B cell (primary cell): Measurements from ENCODE around the gene ITCH. TPM values are rescaled to one million over a fixed set of nuclear protein-coding genes. Genes with fewer than 3 reads are reported as not detected.

Experiments
- ATAC-seq: fragments of 200-7000 bp; cut with Tn5 transposase; one replicate; pipeline ENCODE4 v1.10.0; 2021; ENCODE audit warnings: low read depth, mild to moderate bottlenecking, moderate number of reproducible peaks, moderate library complexity
- CTCF ChIA-PET: fragments of 350-600 bp; sonication (Branson Sonifier 250); formaldehyde crosslinking; loops from one replicate; lab custom pipeline; 2021; ENCODE audit warnings: antibody characterized with exemption, inconsistent platforms; lab: Charles Lee
- POLR2A ChIA-PET: fragments of 350-600 bp; sonication (Branson Sonifier 250); formaldehyde crosslinking; loops from one replicate; lab custom pipeline; 2021; ENCODE audit warnings: antibody characterized with exemption; lab: Charles Lee
- DNase-seq: peaks from one replicate; pipeline ENCODE4 v3.0.0; 2013
- H2AFZ ChIP-seq: 2 replicates; pipeline ENCODE4 v1.6.1; 2012; ENCODE audit warnings: mild to moderate bottlenecking, low read depth, low read length; ENCODE audit not compliant: insufficient read depth, poor library complexity, severe bottlenecking
- H3K27ac ChIP-seq, 2 donors: 1 replicate in 1 of 2; 2 replicates in 1 of 2; pipeline ENCODE4 v1.5.1; 2012 to 2013; ENCODE audit warnings: low read length in 2 of 2, mild to moderate bottlenecking in 2 of 2, moderate library complexity in 1 of 2
- H3K27me3 ChIP-seq, 4 experiments: fragments of 200-600 bp in 1 of 4; sonication (generic) in 1 of 4; replicated peaks in 1 of 4; 1 replicate in 2 of 4; 2 replicates in 2 of 4; pipeline versions ENCODE4 v1.6.1 to v1.7.0; 2013 to 2016; ENCODE audit warnings: low read length in 3 of 4, mild to moderate bottlenecking in 2 of 4, mixed read lengths in 1 of 4, moderate library complexity in 1 of 4; ENCODE audit not compliant: insufficient read depth in 4 of 4, control insufficient read depth in 3 of 4; ENCODE audit errors: control extremely low read depth in 1 of 4
- H3K36me3 ChIP-seq, 2 experiments: replicated peaks in 1 of 2; 1 replicate in 1 of 2; 2 replicates in 1 of 2; pipeline versions ENCODE4 v1.6.1 to v1.7.1; 2013; ENCODE audit warnings: low read length in 1 of 2; ENCODE audit not compliant: insufficient read depth in 2 of 2, control insufficient read depth in 1 of 2; ENCODE audit errors: control extremely low read depth in 1 of 2, extremely low read depth in 1 of 2
- H3K4me1 ChIP-seq, 2 donors: fragments of 200-600 bp in 1 of 2; sonication (generic) in 1 of 2; 1 replicate in 1 of 2; 2 replicates in 1 of 2; pipeline versions ENCODE4 v1.5.1 to v1.6.1; 2013 to 2017; ENCODE audit warnings: low read length in 2 of 2; ENCODE audit not compliant: control insufficient read depth in 2 of 2, insufficient read depth in 2 of 2
- H3K4me2 ChIP-seq: replicated peaks from 2 replicates; pipeline ENCODE3; 2012; ENCODE audit warnings: mild to moderate bottlenecking, low read depth, low read length; ENCODE audit not compliant: poor library complexity, severe bottlenecking
- H3K4me3 ChIP-seq, 5 experiments: fragments of 200-600 bp in 1 of 5; sonication (generic) in 1 of 5; 1 replicate in 3 of 5; 2 replicates in 2 of 5; pipeline versions ENCODE4 v1.5.1 to v1.7.0; 2011 to 2016; ENCODE audit warnings: low read length in 4 of 5, mild to moderate bottlenecking in 4 of 5, low read depth in 2 of 5, control low read depth in 1 of 5, moderate library complexity in 1 of 5; ENCODE audit not compliant: insufficient read depth in 1 of 5; ENCODE audit errors: control extremely low read depth in 1 of 5, extremely low read depth in 1 of 5
- H3K79me2 ChIP-seq: fragments of 200-600 bp; sonication (generic); one replicate; pipeline ENCODE4 v1.6.0; 2016; ENCODE audit warnings: low read length; ENCODE audit not compliant: control insufficient read depth, insufficient read depth
- H3K9ac ChIP-seq: fragments of 200-600 bp; sonication (generic); 2 replicates; pipeline ENCODE4 v1.6.1; 2017; ENCODE audit warnings: mild to moderate bottlenecking, low read length, moderate library complexity
- H3K9me3 ChIP-seq, 3 donors: one replicate each; pipeline versions ENCODE4 v1.6.1 to v1.7.1; 2013; ENCODE audit warnings: low read length in 2 of 3; ENCODE audit not compliant: control insufficient read depth in 2 of 3, insufficient read depth in 1 of 3; ENCODE audit errors: control extremely low read depth in 1 of 3
- H4K20me1 ChIP-seq: 2 replicates; pipeline ENCODE4 v1.6.0; 2012; ENCODE audit warnings: mild to moderate bottlenecking, low read length; ENCODE audit not compliant: insufficient read depth, control insufficient read depth, poor library complexity, severe bottlenecking
- H3K27ac Mint-ChIP-seq: one replicate; pipeline ENCODE4 v1.8.0; 2021; ENCODE audit warnings: mixed read lengths
- H3K27me3 Mint-ChIP-seq: one replicate; pipeline ENCODE4 v1.8.0; 2021; ENCODE audit warnings: mixed read lengths
- H3K4me1 Mint-ChIP-seq: one replicate; pipeline ENCODE4 v1.8.0; 2021; ENCODE audit warnings: mixed read lengths
- H3K4me3 Mint-ChIP-seq: one replicate; pipeline ENCODE4 v1.8.0; 2021; ENCODE audit warnings: mixed read lengths
- H3K9me3 Mint-ChIP-seq: one replicate; pipeline ENCODE4 v1.8.0; 2022; ENCODE audit warnings: mixed read lengths; ENCODE audit not compliant: insufficient read depth
- CTCF ChIP-seq: fragments of 200-600 bp; IDR thresholded peaks from one replicate; pipeline ENCODE4 v1.8.0; 2022; ENCODE audit warnings: antibody characterized with exemption, mild to moderate bottlenecking
- EZH2 ChIP-seq: IDR thresholded peaks from 2 replicates; pipeline ENCODE4 v1.6.1; 2012; ENCODE audit warnings: borderline replicate concordance, low read depth, mild to moderate bottlenecking, moderate library complexity, low read length; ENCODE audit not compliant: insufficient read depth, poor library complexity, severe bottlenecking
- WGBS: methylation state at CpG from one replicate; pipeline ENCODE4 v1.1.5; 2013; ENCODE audit warnings: missing lambda C conversion rate; ENCODE audit not compliant: insufficient coverage; 5-methylcytosine and 5-hydroxymethylcytosine counted together
- intact Hi-C: fragments of 100-400 bp; cut with micrococcal nuclease; formaldehyde crosslinking; loops from one replicate; pipeline ENCODE4 v1.10.0; 2022
- polyA plus RNA-seq: library from polyadenylated mRNA; depleted of rRNA; stranded (reverse); fragments of >200 nt; gene quantifications from 2 replicates; pipeline ENCODE4 v1.2.3, GENCODE V29; 2012
- total RNA-seq, 2 donors: library from RNA; stranded (reverse); fragments of 120-200 nt in 1 of 2; gene quantifications; 1 replicate in 1 of 2; 2 replicates in 1 of 2; pipeline versions ENCODE4 v1.2.3 to v1.2.4, GENCODE V29; 2013 to 2022

Gene ITCH
- total and polyA plus RNA-seq, 2 donors (not counting 1 experiment from before 2014, with no cell fraction given), result 10.0 to 110 TPM

- Histone ChIP-seq H3K27ac (no peak overlapping the region), H3K4me2 (no peak overlapping the region), H2AFZ (no peak overlapping the region), H3K4me3 (no peak overlapping the region), H3K9ac (no peak overlapping the region), H3K27me3 (no peaks in the 10 kb centered on the region), H4K20me1 (peaks cover 7% of the 10 kb centered on the region), H3K4me1 (peaks cover 0 to 3% of the 10 kb centered on the region in 2 donors), H3K79me2 (no peaks in the 10 kb centered on the region), H3K36me3 (peaks cover 0 to 78% of the 10 kb centered on the region in 2 experiments), H3K9me3 (no peaks in the 10 kb centered on the region)
- ChIA-PET POLR2A (no interaction called here), CTCF (interaction anchor here (1.1 to 2.6 kb wide), 2 partner anchors 131 to 132 kb away, joined by 4 to 7 read pairs; no protein-coding TSS in a partner anchor)
- Mint-ChIP-seq H3K4me3 (no peak overlapping the region), H3K9me3 (no peaks in the 10 kb centered on the region), H3K27ac (no peak overlapping the region), H3K4me1 (peaks cover 4% of the 10 kb centered on the region), H3K27me3 (no peaks in the 10 kb centered on the region)
- intact Hi-C loops, result no loop called here
- ATAC-seq (no peak), DNase-seq (no peak)
- WGBS, result 96% methylated on average over 2 of the region's 3 CpGs
- TF ChIP-seq EZH2 (no peak), CTCF (no peak)
These were observed 80.5 kb downstream of the ITCH start for GRCh38 chr20:34443546-34443945.

- CTCF ChIA-PET, result interaction anchor here (1.1 to 1.2 kb wide), 2 partner anchors 133 kb away, joined by 3 to 5 read pairs; no protein-coding TSS in a partner anchor
- Histone ChIP-seq H3K4me2 (no peak overlapping the region), H3K36me3 (peaks cover 0 to 77% of the 10 kb centered on the region in 2 experiments), H2AFZ (no peak overlapping the region), H4K20me1 (peaks cover 7% of the 10 kb centered on the region), H3K4me1 (peaks cover 0 to 3% of the 10 kb centered on the region in 2 donors), H3K27ac (peak overlapping the region in 1 of 2 donors; percentile 37), H3K9me3 (no peaks in the 10 kb centered on the region), H3K9ac (no peak overlapping the region), H3K4me3 (no peak overlapping the region), H3K79me2 (no peaks in the 10 kb centered on the region), H3K27me3 (no peaks in the 10 kb centered on the region)
- Mint-ChIP-seq H3K27ac (no peak overlapping the region), H3K4me3 (no peak overlapping the region), H3K4me1 (peaks cover 4% of the 10 kb centered on the region), H3K27me3 (no peaks in the 10 kb centered on the region), H3K9me3 (no peaks in the 10 kb centered on the region)
- no CpG with 5 or more reads among the region's 7 CpGs for WGBS
- DNase-seq, result no peak
- ATAC-seq, result no peak
- TF ChIP-seq CTCF (no peak), EZH2 (no peak)
- intact Hi-C loops, result no loop called here
- POLR2A ChIA-PET, result no interaction called here
These were observed 82.3 kb downstream of the ITCH start for GRCh38 chr20:34445177-34446065.
